ENCODE data around the gene TTLL9. TPM values are rescaled to one million over a fixed set of nuclear protein-coding genes. Genes with fewer than 3 reads are reported as not detected.
A peak's percentile ranks its signal among the peaks of the same experiment; 100 is the strongest.

The TTLL9 gene
- total and polyA plus RNA-seq, 8 donors, result 0.20 to 6.2 (median 2.3) TPM

DNA sequence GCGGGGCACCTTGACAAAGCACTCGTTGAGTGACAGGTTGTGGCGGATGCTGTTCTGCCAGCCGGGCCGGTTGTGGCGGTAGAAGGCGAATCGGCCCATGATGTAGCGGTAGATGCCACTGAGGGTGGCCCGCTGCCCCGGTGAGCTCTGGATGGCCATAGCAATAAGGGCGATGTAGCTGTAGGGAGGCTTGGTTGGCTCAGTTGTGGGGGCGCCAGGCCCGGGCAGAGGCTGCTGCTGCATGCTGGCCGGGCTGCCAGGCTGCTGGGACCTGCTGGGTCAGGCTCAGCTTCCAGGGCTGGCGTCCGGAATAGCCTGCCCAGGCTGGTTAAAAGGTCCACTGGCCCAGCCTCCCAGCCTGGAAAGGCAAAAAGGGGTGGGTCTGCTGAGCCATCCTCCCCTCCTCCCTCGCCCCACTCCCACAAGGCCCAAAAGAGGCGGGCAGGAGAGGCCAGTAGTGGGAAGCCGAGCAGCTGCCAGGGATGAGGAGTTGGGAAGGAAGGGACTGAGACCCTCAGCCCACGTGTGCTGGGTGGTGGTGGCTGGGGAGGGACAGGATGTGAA, 25.1 kb upstream of the TTLL9 start, which contains the start of gene FOXS1:
FOXS1 (minus strand) TSS at position 305 of the 564 bp plus-strand sequence; CDS start at position 243, 62 bp downstream.
- Histone ChIP-seq H3K4me1 (peaks cover 0 to 5% of the 10 kb centered on the region in 2 donors), H3K9me3 (no peaks in the 10 kb centered on the region), H3K27me3 (peaks cover 7 to 24% of the 10 kb centered on the region in 2 donors), H3K36me3 (no peaks in the 10 kb centered on the region), H3K4me3 (peak within 1 kb of the TSS in 1 of 2 donors; percentile 19), H3K27ac (no peak within 1 kb of the TSS)
- intact Hi-C loops (cut with DNase I), result no loop called here
- DNase-seq (peak in 1 of 4 donors; percentile 67), ATAC-seq (peak; percentile 18)
- TF ChIP-seq, protein P1, sequence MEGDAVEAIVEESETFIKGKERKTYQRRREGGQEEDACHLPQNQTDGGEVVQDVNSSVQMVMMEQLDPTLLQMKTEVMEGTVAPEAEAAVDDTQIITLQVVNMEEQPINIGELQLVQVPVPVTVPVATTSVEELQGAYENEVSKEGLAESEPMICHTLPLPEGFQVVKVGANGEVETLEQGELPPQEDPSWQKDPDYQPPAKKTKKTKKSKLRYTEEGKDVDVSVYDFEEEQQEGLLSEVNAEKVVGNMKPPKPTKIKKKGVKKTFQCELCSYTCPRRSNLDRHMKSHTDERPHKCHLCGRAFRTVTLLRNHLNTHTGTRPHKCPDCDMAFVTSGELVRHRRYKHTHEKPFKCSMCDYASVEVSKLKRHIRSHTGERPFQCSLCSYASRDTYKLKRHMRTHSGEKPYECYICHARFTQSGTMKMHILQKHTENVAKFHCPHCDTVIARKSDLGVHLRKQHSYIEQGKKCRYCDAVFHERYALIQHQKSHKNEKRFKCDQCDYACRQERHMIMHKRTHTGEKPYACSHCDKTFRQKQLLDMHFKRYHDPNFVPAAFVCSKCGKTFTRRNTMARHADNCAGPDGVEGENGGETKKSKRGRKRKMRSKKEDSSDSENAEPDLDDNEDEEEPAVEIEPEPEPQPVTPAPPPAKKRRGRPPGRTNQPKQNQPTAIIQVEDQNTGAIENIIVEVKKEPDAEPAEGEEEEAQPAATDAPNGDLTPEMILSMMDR (IDR thresholded peaks at IDR 0.05), result no peak

DNA sequence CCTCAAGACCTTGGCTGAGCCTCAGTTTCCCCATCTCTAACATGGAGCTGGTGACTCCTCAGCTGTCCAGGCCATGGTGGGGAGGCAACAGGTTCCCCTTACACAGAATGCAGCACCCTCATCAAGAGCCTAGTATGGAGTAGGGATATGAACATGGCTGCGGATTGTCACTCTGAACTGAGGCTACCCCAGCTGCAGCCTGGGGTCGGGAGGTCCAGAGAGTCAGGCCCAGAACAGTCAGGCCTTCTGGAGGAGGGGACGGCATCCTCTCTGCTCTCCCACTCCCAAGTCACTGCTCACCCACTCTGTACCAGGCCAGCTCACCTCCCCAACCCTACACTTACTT, 23.7 kb upstream of the TTLL9 start:
- Histone ChIP-seq H3K27ac (no peak overlapping the region), H3K4me1 (peaks cover 0 to 3% of the 10 kb centered on the region in 2 donors), H3K4me3 (no peak overlapping the region), H3K36me3 (no peaks in the 10 kb centered on the region), H3K27me3 (peaks cover 7 to 38% of the 10 kb centered on the region in 2 donors), H3K9me3 (no peaks in the 10 kb centered on the region)
- no peak for ATAC-seq
- DNase-seq, result no peak
- TF ChIP-seq, protein P1 (IDR thresholded peaks at IDR 0.05), result peak in 1 of 2 donors; percentile 32
- intact Hi-C loops (cut with DNase I), result no loop called here

DNA sequence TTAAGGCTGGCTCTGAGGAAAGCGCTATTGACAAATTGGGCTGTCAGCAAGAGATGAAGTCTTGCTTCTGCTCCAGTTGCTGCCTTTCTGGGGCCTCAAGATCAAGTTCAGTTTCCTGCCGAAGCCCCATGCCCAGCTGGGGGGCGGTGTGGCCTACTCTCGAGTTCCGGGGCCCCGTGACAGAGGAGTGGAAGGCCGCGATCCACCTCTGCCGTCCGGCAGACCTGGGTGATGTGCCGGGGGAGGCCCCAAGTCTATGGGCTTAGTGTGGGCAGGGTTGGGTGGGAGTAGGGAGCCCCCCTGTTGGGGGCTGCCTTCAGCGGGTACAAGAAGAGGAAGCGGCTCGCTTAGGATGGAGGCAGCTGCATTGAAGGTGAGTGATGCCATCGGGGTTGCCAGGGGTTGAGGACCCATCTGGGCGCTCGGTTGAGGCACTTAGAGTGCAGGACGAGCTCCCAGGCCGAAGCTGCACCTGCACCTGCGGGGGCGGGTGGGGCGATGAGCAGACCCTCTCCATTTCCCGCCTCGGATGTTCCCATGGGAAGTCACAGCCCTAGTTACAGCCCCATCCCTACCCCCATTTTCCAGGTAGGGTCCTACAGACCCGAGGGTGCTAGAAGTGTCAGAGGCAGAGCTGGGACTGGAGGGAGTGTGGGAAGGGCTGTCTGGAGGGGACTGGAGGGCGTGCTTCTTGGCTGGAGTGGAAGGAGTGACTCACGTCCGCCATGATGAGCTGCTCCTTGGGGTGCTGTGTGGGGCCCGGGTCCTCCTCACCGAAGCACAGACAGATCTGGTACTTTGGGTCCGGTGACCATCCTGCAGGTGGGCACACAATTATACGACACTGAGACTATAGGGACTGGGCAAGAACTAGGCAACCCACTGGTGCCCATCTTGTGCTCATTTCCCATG, 22.1 kb upstream of the TTLL9 start:
- peaks cover 0 to 5% of the 10 kb centered on the region in 2 donors for H3K4me1 ChIP-seq
- DNase-seq, result peak in 1 of 4 donors; percentile 72
- ATAC-seq, result no peak
- no peak overlapping the region for H3K4me3 ChIP-seq
- TF ChIP-seq, protein P1 (IDR thresholded peaks at IDR 0.05), result no peak
- H3K36me3 ChIP-seq, result no peaks in the 10 kb centered on the region
- intact Hi-C loops (cut with DNase I), result no loop called here
- peaks cover 7 to 47% of the 10 kb centered on the region in 2 donors for H3K27me3 ChIP-seq
- no peak overlapping the region for H3K27ac ChIP-seq
- H3K9me3 ChIP-seq, result no peaks in the 10 kb centered on the region

DNA sequence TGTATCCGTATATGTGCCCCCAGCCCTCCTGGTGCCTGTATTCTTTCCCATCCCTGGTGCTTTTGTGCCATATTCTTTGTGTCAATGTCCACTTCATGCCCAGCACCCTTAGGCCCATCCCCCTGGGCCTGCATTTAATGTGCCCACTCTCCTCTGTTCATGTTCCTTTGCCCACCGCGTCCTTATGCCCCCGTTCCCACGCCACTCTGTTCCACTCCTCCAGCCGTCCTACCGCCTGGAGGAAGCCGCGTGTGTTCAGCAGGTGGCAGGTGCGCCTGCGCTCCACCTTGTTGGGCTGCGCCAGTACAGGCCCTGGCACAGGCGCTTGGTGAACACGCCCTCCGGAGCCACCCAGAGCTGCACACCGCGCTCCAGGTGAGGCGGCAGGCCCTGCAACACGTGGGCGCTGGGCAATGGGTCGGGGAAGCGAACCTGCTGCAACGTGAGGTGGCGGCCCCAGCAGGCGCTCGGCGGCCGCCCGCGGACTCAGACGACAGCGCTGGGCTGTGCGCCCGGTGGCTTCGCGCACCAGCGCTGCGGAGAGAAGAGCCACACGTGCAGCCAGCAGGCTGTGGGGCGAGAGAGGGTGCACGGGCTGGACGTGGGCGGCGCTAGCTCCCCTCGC, 21.0 kb upstream of the TTLL9 start:
- peaks cover 0 to 5% of the 10 kb centered on the region in 2 donors for H3K4me1 ChIP-seq
- no peaks in the 10 kb centered on the region for H3K9me3 ChIP-seq
- H3K4me3 ChIP-seq, result no peak overlapping the region
- TF ChIP-seq, protein P1 (IDR thresholded peaks at IDR 0.05), result no peak
- DNase-seq (peak in 1 of 4 donors; percentile 67), ATAC-seq (peak; percentile 39)
- no peaks in the 10 kb centered on the region for H3K36me3 ChIP-seq
- H3K27ac ChIP-seq, result no peak overlapping the region
- H3K27me3 ChIP-seq, result peaks cover 7 to 47% of the 10 kb centered on the region in 2 donors
- intact Hi-C loops (cut with DNase I), result no loop called here
